Measurements from ENCODE around the gene GRIN1. TPM values are rescaled to one million over a fixed set of nuclear protein-coding genes. Genes with fewer than 3 reads are reported as not detected.

Gene GRIN1
- total and polyA plus RNA-seq, 2 of the 13 experiments (the other 11 are each of a cell fraction or from before 2014, with no cell fraction given): 0.13 TPM; not detected in 1

DNA sequence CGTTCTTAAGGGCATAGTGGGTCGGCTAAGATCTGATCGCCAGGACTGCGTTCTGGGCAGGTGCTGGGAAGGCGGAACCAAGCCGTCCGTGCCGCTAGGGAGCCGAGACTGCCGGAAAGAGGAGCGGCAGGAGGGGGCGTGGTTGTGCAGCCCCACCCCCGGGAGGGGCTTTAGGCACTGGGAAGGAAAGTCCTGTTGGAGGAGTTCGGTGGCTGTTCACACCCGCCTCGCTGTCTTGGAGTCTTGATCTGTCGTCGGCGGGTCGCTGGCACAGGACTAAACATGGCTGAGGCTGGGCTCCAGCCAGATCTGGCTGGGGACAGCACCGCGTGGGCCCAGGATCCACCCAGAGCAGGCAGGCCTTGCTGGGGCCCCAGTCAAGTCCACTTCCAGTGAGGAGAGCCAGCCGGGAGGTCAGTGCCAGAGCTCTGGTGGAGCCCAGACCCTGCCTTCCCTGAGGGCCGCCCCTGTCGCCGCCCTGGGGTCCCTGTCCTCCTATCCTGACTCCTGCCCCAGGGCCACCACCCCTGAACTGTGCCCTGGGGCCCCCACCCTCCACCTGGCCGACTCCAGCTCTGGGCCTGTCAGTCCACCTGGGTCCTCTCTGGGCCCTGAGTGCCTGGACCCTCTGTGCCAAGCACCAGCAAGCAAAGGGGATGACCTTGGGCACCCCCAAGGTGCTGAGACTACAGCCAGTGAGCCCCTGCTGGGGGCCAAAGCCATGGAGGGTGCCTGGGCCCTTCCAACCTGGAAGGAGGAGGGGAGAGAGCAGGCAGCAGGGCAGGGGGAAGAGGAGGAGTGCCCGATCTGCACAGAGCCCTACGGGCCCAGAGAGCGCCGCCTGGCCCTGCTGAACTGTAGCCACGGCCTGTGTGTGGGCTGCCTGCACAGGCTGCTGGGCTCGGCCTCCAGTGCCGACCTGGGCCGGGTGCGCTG is 78.6 kb downstream of the GRIN1 start (continued):
- TF ChIP-seq NFKB2 (CRISPR knock-in tag; IDR thresholded peaks at IDR 0.05; ENCODE audit: borderline replicate concordance): peak; percentile 65; the same call in 1 of the 2 replicates
- TF ChIP-seq NR2F6 (IDR thresholded peaks at IDR 0.05): 0 out of 2 replicates have a peak, but pooled peaks have one; percentile 22
- TF ChIP-seq NR2F6 (CRISPR knock-in tag; IDR thresholded peaks at IDR 0.05): no peak
- no peak for TF ChIP-seq FOXK2 (IDR thresholded peaks at IDR 0.05)
- no peak for TF ChIP-seq ZNF10 (CRISPR knock-in tag; IDR thresholded peaks at IDR 0.05; ENCODE audit: borderline replicate concordance, low read depth)
- peak; percentile 78; the same call in 1 of the 2 replicates for TF ChIP-seq ARNT2 (CRISPR knock-in tag; IDR thresholded peaks at IDR 0.05; ENCODE audit: low read depth)
- TF ChIP-seq, protein P1, sequence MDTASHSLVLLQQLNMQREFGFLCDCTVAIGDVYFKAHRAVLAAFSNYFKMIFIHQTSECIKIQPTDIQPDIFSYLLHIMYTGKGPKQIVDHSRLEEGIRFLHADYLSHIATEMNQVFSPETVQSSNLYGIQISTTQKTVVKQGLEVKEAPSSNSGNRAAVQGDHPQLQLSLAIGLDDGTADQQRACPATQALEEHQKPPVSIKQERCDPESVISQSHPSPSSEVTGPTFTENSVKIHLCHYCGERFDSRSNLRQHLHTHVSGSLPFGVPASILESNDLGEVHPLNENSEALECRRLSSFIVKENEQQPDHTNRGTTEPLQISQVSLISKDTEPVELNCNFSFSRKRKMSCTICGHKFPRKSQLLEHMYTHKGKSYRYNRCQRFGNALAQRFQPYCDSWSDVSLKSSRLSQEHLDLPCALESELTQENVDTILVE (CRISPR knock-in tag; IDR thresholded peaks at IDR 0.05): no peak
- no peak for TF ChIP-seq ZNF839 (CRISPR knock-in tag; IDR thresholded peaks at IDR 0.05; ENCODE audit: borderline replicate concordance)
- TF ChIP-seq NCOA1 (CRISPR knock-in tag; IDR thresholded peaks at IDR 0.05): no peak
- TF ChIP-seq KLF9 (CRISPR knock-in tag; IDR thresholded peaks at IDR 0.05; ENCODE audit: low read depth): 0 out of 2 replicates have a peak, but pooled peaks have one; percentile 88
- 0 out of 2 replicates have a peak, but pooled peaks have one; percentile 28 for TF ChIP-seq ZNF235 (CRISPR knock-in tag; IDR thresholded peaks at IDR 0.05; ENCODE audit: borderline replicate concordance)
- TF ChIP-seq, protein P2, sequence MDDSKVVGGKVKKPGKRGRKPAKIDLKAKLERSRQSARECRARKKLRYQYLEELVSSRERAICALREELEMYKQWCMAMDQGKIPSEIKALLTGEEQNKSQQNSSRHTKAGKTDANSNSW (CRISPR knock-in tag; IDR thresholded peaks at IDR 0.05; ENCODE audit: borderline replicate concordance): peak; percentile 63; the same call in 1 of the 2 replicates
- TF ChIP-seq ZNF260 (CRISPR knock-in tag; IDR thresholded peaks at IDR 0.05; ENCODE audit: borderline replicate concordance, low read depth): no peak
- TF ChIP-seq, protein P3, sequence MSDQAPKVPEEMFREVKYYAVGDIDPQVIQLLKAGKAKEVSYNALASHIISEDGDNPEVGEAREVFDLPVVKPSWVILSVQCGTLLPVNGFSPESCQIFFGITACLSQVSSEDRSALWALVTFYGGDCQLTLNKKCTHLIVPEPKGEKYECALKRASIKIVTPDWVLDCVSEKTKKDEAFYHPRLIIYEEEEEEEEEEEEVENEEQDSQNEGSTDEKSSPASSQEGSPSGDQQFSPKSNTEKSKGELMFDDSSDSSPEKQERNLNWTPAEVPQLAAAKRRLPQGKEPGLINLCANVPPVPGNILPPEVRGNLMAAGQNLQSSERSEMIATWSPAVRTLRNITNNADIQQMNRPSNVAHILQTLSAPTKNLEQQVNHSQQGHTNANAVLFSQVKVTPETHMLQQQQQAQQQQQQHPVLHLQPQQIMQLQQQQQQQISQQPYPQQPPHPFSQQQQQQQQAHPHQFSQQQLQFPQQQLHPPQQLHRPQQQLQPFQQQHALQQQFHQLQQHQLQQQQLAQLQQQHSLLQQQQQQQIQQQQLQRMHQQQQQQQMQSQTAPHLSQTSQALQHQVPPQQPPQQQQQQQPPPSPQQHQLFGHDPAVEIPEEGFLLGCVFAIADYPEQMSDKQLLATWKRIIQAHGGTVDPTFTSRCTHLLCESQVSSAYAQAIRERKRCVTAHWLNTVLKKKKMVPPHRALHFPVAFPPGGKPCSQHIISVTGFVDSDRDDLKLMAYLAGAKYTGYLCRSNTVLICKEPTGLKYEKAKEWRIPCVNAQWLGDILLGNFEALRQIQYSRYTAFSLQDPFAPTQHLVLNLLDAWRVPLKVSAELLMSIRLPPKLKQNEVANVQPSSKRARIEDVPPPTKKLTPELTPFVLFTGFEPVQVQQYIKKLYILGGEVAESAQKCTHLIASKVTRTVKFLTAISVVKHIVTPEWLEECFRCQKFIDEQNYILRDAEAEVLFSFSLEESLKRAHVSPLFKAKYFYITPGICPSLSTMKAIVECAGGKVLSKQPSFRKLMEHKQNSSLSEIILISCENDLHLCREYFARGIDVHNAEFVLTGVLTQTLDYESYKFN (CRISPR knock-in tag; conservative IDR thresholded peaks at IDR 0.05): no peak
- TF ChIP-seq, protein P4, sequence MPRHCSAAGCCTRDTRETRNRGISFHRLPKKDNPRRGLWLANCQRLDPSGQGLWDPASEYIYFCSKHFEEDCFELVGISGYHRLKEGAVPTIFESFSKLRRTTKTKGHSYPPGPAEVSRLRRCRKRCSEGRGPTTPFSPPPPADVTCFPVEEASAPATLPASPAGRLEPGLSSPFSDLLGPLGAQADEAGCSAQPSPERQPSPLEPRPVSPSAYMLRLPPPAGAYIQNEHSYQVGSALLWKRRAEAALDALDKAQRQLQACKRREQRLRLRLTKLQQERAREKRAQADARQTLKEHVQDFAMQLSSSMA (CRISPR knock-in tag; IDR thresholded peaks at IDR 0.05): no peak
- TF ChIP-seq, protein P5, sequence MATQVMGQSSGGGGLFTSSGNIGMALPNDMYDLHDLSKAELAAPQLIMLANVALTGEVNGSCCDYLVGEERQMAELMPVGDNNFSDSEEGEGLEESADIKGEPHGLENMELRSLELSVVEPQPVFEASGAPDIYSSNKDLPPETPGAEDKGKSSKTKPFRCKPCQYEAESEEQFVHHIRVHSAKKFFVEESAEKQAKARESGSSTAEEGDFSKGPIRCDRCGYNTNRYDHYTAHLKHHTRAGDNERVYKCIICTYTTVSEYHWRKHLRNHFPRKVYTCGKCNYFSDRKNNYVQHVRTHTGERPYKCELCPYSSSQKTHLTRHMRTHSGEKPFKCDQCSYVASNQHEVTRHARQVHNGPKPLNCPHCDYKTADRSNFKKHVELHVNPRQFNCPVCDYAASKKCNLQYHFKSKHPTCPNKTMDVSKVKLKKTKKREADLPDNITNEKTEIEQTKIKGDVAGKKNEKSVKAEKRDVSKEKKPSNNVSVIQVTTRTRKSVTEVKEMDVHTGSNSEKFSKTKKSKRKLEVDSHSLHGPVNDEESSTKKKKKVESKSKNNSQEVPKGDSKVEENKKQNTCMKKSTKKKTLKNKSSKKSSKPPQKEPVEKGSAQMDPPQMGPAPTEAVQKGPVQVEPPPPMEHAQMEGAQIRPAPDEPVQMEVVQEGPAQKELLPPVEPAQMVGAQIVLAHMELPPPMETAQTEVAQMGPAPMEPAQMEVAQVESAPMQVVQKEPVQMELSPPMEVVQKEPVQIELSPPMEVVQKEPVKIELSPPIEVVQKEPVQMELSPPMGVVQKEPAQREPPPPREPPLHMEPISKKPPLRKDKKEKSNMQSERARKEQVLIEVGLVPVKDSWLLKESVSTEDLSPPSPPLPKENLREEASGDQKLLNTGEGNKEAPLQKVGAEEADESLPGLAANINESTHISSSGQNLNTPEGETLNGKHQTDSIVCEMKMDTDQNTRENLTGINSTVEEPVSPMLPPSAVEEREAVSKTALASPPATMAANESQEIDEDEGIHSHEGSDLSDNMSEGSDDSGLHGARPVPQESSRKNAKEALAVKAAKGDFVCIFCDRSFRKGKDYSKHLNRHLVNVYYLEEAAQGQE (IDR thresholded peaks at IDR 0.05; ENCODE audit: borderline replicate concordance in 1 of 2, low read depth in 1 of 2, low read length in 2 of 2): no peak
- TF ChIP-seq, protein P6, sequence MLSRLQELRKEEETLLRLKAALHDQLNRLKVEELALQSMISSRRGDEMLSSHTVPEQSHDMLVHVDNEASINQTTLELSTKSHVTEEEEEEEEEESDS (CRISPR knock-in tag; IDR thresholded peaks at IDR 0.05; ENCODE audit: borderline replicate concordance): no peak
- peak; percentile 46; the same call in 1 of the 2 replicates for TF ChIP-seq ZNF274 (CRISPR knock-in tag; IDR thresholded peaks at IDR 0.05)
- TF ChIP-seq SSRP1 (CRISPR knock-in tag; IDR thresholded peaks at IDR 0.05): peak; percentile 38; the same call in 1 of the 2 replicates

Measured in HepG2 (cell line).